Lung (tissue), 12 donors: Measurements from ENCODE around the gene MACROH2A1. TPM values are rescaled to one million over a fixed set of nuclear protein-coding genes. Genes with fewer than 3 reads are reported as not detected.

Experiments
- ATAC-seq: fragments of 200-7000 bp; cut with Tn5 transposase; one replicate; pipeline ENCODE4 v1.9.1; 2020; ENCODE audit warnings: moderate number of reproducible peaks; ENCODE audit not compliant: insufficient read depth, low FRiP score
- DNase-seq, 3 donors: peaks; one replicate each; pipeline ENCODE4 v3.0.0-alpha.2; 2013 to 2017
- H3K27ac ChIP-seq, 2 donors: one replicate each; pipeline ENCODE4 v1.5.1; 2013; ENCODE audit warnings: mild to moderate bottlenecking in 2 of 2, moderate library complexity in 2 of 2, control low read depth in 1 of 2, inconsistent platforms in 1 of 2, low read depth in 1 of 2, low read length in 1 of 2
- H3K27me3 ChIP-seq, 3 donors: one replicate each; pipeline ENCODE4 v1.5.1; 2013; ENCODE audit warnings: low read length in 2 of 3; ENCODE audit not compliant: control insufficient read depth in 3 of 3, insufficient read depth in 3 of 3
- H3K36me3 ChIP-seq, 4 donors: one replicate each; pipeline ENCODE4 v1.5.1; 2013; ENCODE audit warnings: low read length in 4 of 4, mild to moderate bottlenecking in 1 of 4, moderate library complexity in 1 of 4; ENCODE audit not compliant: control insufficient read depth in 4 of 4, insufficient read depth in 4 of 4
- H3K4me1 ChIP-seq, 5 donors: one replicate each; pipeline ENCODE4 v1.5.1; 2013; ENCODE audit warnings: low read length in 5 of 5, mild to moderate bottlenecking in 2 of 5, moderate library complexity in 1 of 5; ENCODE audit not compliant: control insufficient read depth in 5 of 5, insufficient read depth in 5 of 5
- H3K4me3 ChIP-seq: one replicate; pipeline ENCODE4 v1.5.1; 2013; ENCODE audit warnings: mild to moderate bottlenecking, control low read depth, moderate library complexity
- H3K9ac ChIP-seq, 2 donors: one replicate each; pipeline ENCODE4 v1.5.1; 2013; ENCODE audit warnings: low read length in 2 of 2, control low read depth in 1 of 2; ENCODE audit not compliant: insufficient read depth in 1 of 2
- H3K9me3 ChIP-seq, 4 donors: one replicate each; pipeline ENCODE4 v1.5.1; 2013; ENCODE audit warnings: low read length in 3 of 4, mild to moderate bottlenecking in 1 of 4, moderate library complexity in 1 of 4; ENCODE audit not compliant: control insufficient read depth in 4 of 4, insufficient read depth in 3 of 4
- CTCF ChIP-seq: IDR thresholded peaks from 2 replicates; pipeline ENCODE4 v1.5.1; 2012; ENCODE audit warnings: mild to moderate bottlenecking; ENCODE audit errors: control extremely low read depth, extremely low read depth
- WGBS, 2 donors: extraction: QIAGEN DNeasy Blood & Tissue Kit; methylation state at CpG; one replicate each; pipeline ENCODE4 v1.1.7; 2013; 5-methylcytosine and 5-hydroxymethylcytosine counted together
- polyA plus RNA-seq, 2 donors: library from polyadenylated mRNA; stranded (reverse); fragments of 200-250 nt; gene quantifications; one replicate each; pipeline ENCODE4 v1.2.1, GENCODE V29; 2013
- total RNA-seq, 2 donors: library from RNA; depleted of rRNA in 1 of 2; stranded (reverse); fragments of >200 nt in 1 of 2; gene quantifications; one replicate each; pipeline ENCODE4 v1.2.1, GENCODE V29; 2014 to 2021
- donor health status: control.
- donor health status: control.
- donor health status: Bipolar disorder and iron deficiency.
- donor health status: healthy.
- donor health status: DM: yes; HTN: yes; CAD: no.

MACROH2A1 gene
- total and polyA plus RNA-seq, 4 donors, result 149 to 334 (median 248) TPM

GRCh38 chr5:135367554-135367953 is 31.5 kb downstream of the MACROH2A1 start:
- H3K36me3 ChIP-seq, result peaks cover 7 to 43% (median 40%) of the 10 kb centered on the region in 4 donors
- H3K4me1 ChIP-seq, result peaks cover 4 to 39% (median 10%) of the 10 kb centered on the region in 5 donors
- ATAC-seq (no peak), DNase-seq (peak in 1 of 3 donors; percentile 27)
- peak overlapping the region in 1 of 2 donors; percentile 40 for H3K9ac ChIP-seq
- no peak for TF ChIP-seq CTCF
- WGBS, 2 donors, result 56 to 72% methylated on average over 4 of the region's 4 CpGs
- no peaks in the 10 kb centered on the region for H3K27me3 ChIP-seq
- H3K27ac ChIP-seq, result no peak overlapping the region
- no peak overlapping the region for H3K4me3 ChIP-seq
- no peaks in the 10 kb centered on the region for H3K9me3 ChIP-seq

GRCh38 chr5:135367076-135367475 is 32.0 kb downstream of the MACROH2A1 start:
- DNase-seq (peak in 2 of 3 donors; percentile 60 to 81), ATAC-seq (no peak)
- 40 to 53% methylated on average over 2 of the region's 2 CpGs for WGBS, 2 donors
- H3K4me3 ChIP-seq, result no peak overlapping the region
- no peaks in the 10 kb centered on the region for H3K9me3 ChIP-seq
- peaks cover 7 to 43% (median 39%) of the 10 kb centered on the region in 4 donors for H3K36me3 ChIP-seq
- H3K27ac ChIP-seq, result no peak overlapping the region
- no peaks in the 10 kb centered on the region for H3K27me3 ChIP-seq
- no peak for TF ChIP-seq CTCF
- no peak overlapping the region for H3K9ac ChIP-seq
- peaks cover 0 to 36% (median 5%) of the 10 kb centered on the region in 5 donors for H3K4me1 ChIP-seq

- DNase-seq (no peak), ATAC-seq (no peak)
- TF ChIP-seq CTCF, result no peak
- peaks cover 0 to 41% (median 3%) of the 10 kb centered on the region in 5 donors for H3K4me1 ChIP-seq
- H3K9me3 ChIP-seq, result no peaks in the 10 kb centered on the region
- no peaks in the 10 kb centered on the region for H3K27me3 ChIP-seq
- 90 to 95% methylated on average over 2 of the region's 2 CpGs for WGBS, 2 donors
- H3K9ac ChIP-seq, result no peak overlapping the region
- no peak overlapping the region for H3K4me3 ChIP-seq
- H3K27ac ChIP-seq, result no peak overlapping the region
- peaks cover 7 to 50% (median 41%) of the 10 kb centered on the region in 4 donors for H3K36me3 ChIP-seq
Measured at GRCh38 chr5:135365281-135365680, 33.8 kb downstream of the MACROH2A1 start.
